Measurements from ENCODE around the gene ACVR1.

The ACVR1 gene

GRCh38 chr2:157839822-157840221 is 36.3 kb downstream of the ACVR1 start:
- no peak overlapping the region for H3K18ac ChIP-seq (ENCODE audit: low read length)

GRCh38 chr2:157839162-157839801 is 36.8 kb downstream of the ACVR1 start:
- Histone ChIP-seq H3K36me3 (ENCODE audit: control insufficient read depth in 1 of 2, insufficient read depth in 2 of 2, low read length in 2 of 2) (peaks cover 0 to 6% of the 10 kb centered on the region in 2 experiments), H3K4me2 (ENCODE audit: low read length) (peak overlapping the region; percentile 19), H2BK5ac (ENCODE audit: low read depth, low read length, poor library complexity) (no peak overlapping the region), H3K4me1 (ENCODE audit: control insufficient read depth in 1 of 2, insufficient read depth in 2 of 2, low read length in 2 of 2) (peaks cover 19 to 24% of the 10 kb centered on the region in 2 experiments), H3K18ac (ENCODE audit: low read length) (no peak overlapping the region), H2AK5ac (ENCODE audit: low read length) (no peak overlapping the region), H3K9ac (ENCODE audit: low read length) (no peak overlapping the region), H3K14ac (ENCODE audit: low read length) (no peak overlapping the region), H3K9me3 (ENCODE audit: insufficient read depth, low read depth, low read length) (no peaks in the 10 kb centered on the region), H3K27me3 (ENCODE audit: insufficient read depth, low read length) (no peaks in the 10 kb centered on the region), H3K4ac (ENCODE audit: low read depth, low read length) (no peak overlapping the region), H4K12ac (ENCODE audit: low read depth, low read length) (no peak overlapping the region), H2BK12ac (ENCODE audit: low read length) (no peak overlapping the region), H3K27ac (ENCODE audit: low read depth, low read length) (no peak overlapping the region), H4K8ac (ENCODE audit: low read depth, low read length) (no peak overlapping the region), H3K4me3 (ENCODE audit: low read depth, low read length) (no peak overlapping the region), H2AFZ (ENCODE audit: insufficient read depth, low read length, poor library complexity) (no peak overlapping the region), H4K91ac (ENCODE audit: low read depth, low read length) (no peak overlapping the region), H3K23ac (ENCODE audit: low read length) (no peak overlapping the region), H3K79me2 (ENCODE audit: control insufficient read depth, insufficient read depth, low read length, poor library complexity) (peaks cover 7% of the 10 kb centered on the region), H3K79me1 (ENCODE audit: low read length) (peaks cover 6% of the 10 kb centered on the region), H2BK120ac (ENCODE audit: insufficient read depth, low read length, poor library complexity) (no peak overlapping the region)
- WGBS (ENCODE audit: extremely low coverage, insufficient coverage, insufficient read length), result no CpG with 5 or more reads among the region's 5 CpGs
- no peak for DNase-seq

More at GRCh38 chr2:157839822-157840221, 36.3 kb downstream of the ACVR1 start:
- H4K12ac ChIP-seq (ENCODE audit: low read depth, low read length), result no peak overlapping the region
- H3K79me1 ChIP-seq (ENCODE audit: low read length), result peaks cover 6% of the 10 kb centered on the region
- H3K4me1 ChIP-seq (ENCODE audit: control insufficient read depth in 1 of 2, insufficient read depth in 2 of 2, low read length in 2 of 2), result peaks cover 19 to 24% of the 10 kb centered on the region in 2 experiments
- H2AFZ ChIP-seq (ENCODE audit: insufficient read depth, low read length, poor library complexity), result no peak overlapping the region
- no peak overlapping the region for H2BK12ac ChIP-seq (ENCODE audit: low read length)
- H3K27me3 ChIP-seq (ENCODE audit: insufficient read depth, low read length), result no peaks in the 10 kb centered on the region
- peaks cover 0 to 6% of the 10 kb centered on the region in 2 experiments for H3K36me3 ChIP-seq (ENCODE audit: control insufficient read depth in 1 of 2, insufficient read depth in 2 of 2, low read length in 2 of 2)
- no peak overlapping the region for H2AK5ac ChIP-seq (ENCODE audit: low read length)
- no peak overlapping the region for H3K9ac ChIP-seq (ENCODE audit: low read length)
- no peaks in the 10 kb centered on the region for H3K9me3 ChIP-seq (ENCODE audit: insufficient read depth, low read depth, low read length)
- no peak overlapping the region for H3K23ac ChIP-seq (ENCODE audit: low read length)
- H3K4me2 ChIP-seq (ENCODE audit: low read length), result peak overlapping the region; percentile 19
- no peak overlapping the region for H4K8ac ChIP-seq (ENCODE audit: low read depth, low read length)
- H3K79me2 ChIP-seq (ENCODE audit: control insufficient read depth, insufficient read depth, low read length, poor library complexity), result peaks cover 7% of the 10 kb centered on the region
- WGBS (ENCODE audit: extremely low coverage, insufficient coverage, insufficient read length), result no CpG with 5 or more reads among the region's 2 CpGs
- H2BK120ac ChIP-seq (ENCODE audit: insufficient read depth, low read length, poor library complexity), result no peak overlapping the region
- no peak overlapping the region for H3K14ac ChIP-seq (ENCODE audit: low read length)
- H3K4me3 ChIP-seq (ENCODE audit: low read depth, low read length), result no peak overlapping the region
- no peak overlapping the region for H3K4ac ChIP-seq (ENCODE audit: low read depth, low read length)
- no peak for DNase-seq
- H4K91ac ChIP-seq (ENCODE audit: low read depth, low read length), result no peak overlapping the region
- no peak overlapping the region for H3K27ac ChIP-seq (ENCODE audit: low read depth, low read length)
- no peak overlapping the region for H2BK5ac ChIP-seq (ENCODE audit: low read depth, low read length, poor library complexity)

GRCh38 chr2:157838442-157839161 is 37.5 kb downstream of the ACVR1 start:
- no peak overlapping the region for H2AFZ ChIP-seq (ENCODE audit: insufficient read depth, low read length, poor library complexity)
- no peak overlapping the region for H4K91ac ChIP-seq (ENCODE audit: low read depth, low read length)
- H3K4me3 ChIP-seq (ENCODE audit: low read depth, low read length), result no peak overlapping the region
- peak overlapping the region; percentile 36 for H3K4me2 ChIP-seq (ENCODE audit: low read length)
- peaks cover 4% of the 10 kb centered on the region for H3K79me1 ChIP-seq (ENCODE audit: low read length)
- no peaks in the 10 kb centered on the region for H3K27me3 ChIP-seq (ENCODE audit: insufficient read depth, low read length)
- no peak overlapping the region for H3K14ac ChIP-seq (ENCODE audit: low read length)
- no peak overlapping the region for H2BK5ac ChIP-seq (ENCODE audit: low read depth, low read length, poor library complexity)
- H3K23ac ChIP-seq (ENCODE audit: low read length), result no peak overlapping the region
- no peak overlapping the region for H4K8ac ChIP-seq (ENCODE audit: low read depth, low read length)
- H2BK12ac ChIP-seq (ENCODE audit: low read length), result no peak overlapping the region
- peaks cover 19 to 24% of the 10 kb centered on the region in 2 experiments for H3K4me1 ChIP-seq (ENCODE audit: control insufficient read depth in 1 of 2, insufficient read depth in 2 of 2, low read length in 2 of 2)
- WGBS (ENCODE audit: extremely low coverage, insufficient coverage, insufficient read length), result no CpG with 5 or more reads among the region's 4 CpGs
- H3K79me2 ChIP-seq (ENCODE audit: control insufficient read depth, insufficient read depth, low read length, poor library complexity), result peaks cover 3% of the 10 kb centered on the region
- H3K36me3 ChIP-seq (ENCODE audit: control insufficient read depth in 1 of 2, insufficient read depth in 2 of 2, low read length in 2 of 2), result peaks cover 0 to 3% of the 10 kb centered on the region in 2 experiments
- H3K27ac ChIP-seq (ENCODE audit: low read depth, low read length), result peak overlapping the region; percentile 80
- H2AK5ac ChIP-seq (ENCODE audit: low read length), result no peak overlapping the region
- DNase-seq, result peak in 1 of 2 donors; percentile 17
- no peak overlapping the region for H3K9ac ChIP-seq (ENCODE audit: low read length)
- no peak overlapping the region for H3K18ac ChIP-seq (ENCODE audit: low read length)
- no peak overlapping the region for H3K4ac ChIP-seq (ENCODE audit: low read depth, low read length)
- no peak overlapping the region for H2BK120ac ChIP-seq (ENCODE audit: insufficient read depth, low read length, poor library complexity)
- no peak overlapping the region for H4K12ac ChIP-seq (ENCODE audit: low read depth, low read length)
- H3K9me3 ChIP-seq (ENCODE audit: insufficient read depth, low read depth, low read length), result no peaks in the 10 kb centered on the region

- H2AK5ac ChIP-seq (ENCODE audit: low read length), result no peak overlapping the region
- DNase-seq, result no peak
- peaks cover 19 to 24% of the 10 kb centered on the region in 2 experiments for H3K4me1 ChIP-seq (ENCODE audit: control insufficient read depth in 1 of 2, insufficient read depth in 2 of 2, low read length in 2 of 2)
- H3K18ac ChIP-seq (ENCODE audit: low read length), result peak overlapping the region; percentile 12
- H3K9ac ChIP-seq (ENCODE audit: low read length), result no peak overlapping the region
- H4K91ac ChIP-seq (ENCODE audit: low read depth, low read length), result peak overlapping the region; percentile 32
- H3K9me3 ChIP-seq (ENCODE audit: insufficient read depth, low read depth, low read length), result no peaks in the 10 kb centered on the region
- no peak overlapping the region for H4K12ac ChIP-seq (ENCODE audit: low read depth, low read length)
- no peak overlapping the region for H3K14ac ChIP-seq (ENCODE audit: low read length)
- WGBS (ENCODE audit: extremely low coverage, insufficient coverage, insufficient read length), result no CpG with 5 or more reads among the region's 13 CpGs
- H3K4me3 ChIP-seq (ENCODE audit: low read depth, low read length), result no peak overlapping the region
- H3K27me3 ChIP-seq (ENCODE audit: insufficient read depth, low read length), result no peaks in the 10 kb centered on the region
- H3K79me2 ChIP-seq (ENCODE audit: control insufficient read depth, insufficient read depth, low read length, poor library complexity), result peaks cover 3% of the 10 kb centered on the region
- H2BK5ac ChIP-seq (ENCODE audit: low read depth, low read length, poor library complexity), result peak overlapping the region; percentile 4
- H3K4me2 ChIP-seq (ENCODE audit: low read length), result no peak overlapping the region
- no peak overlapping the region for H3K4ac ChIP-seq (ENCODE audit: low read depth, low read length)
- no peak overlapping the region for H3K23ac ChIP-seq (ENCODE audit: low read length)
- peaks cover 0 to 3% of the 10 kb centered on the region in 2 experiments for H3K36me3 ChIP-seq (ENCODE audit: control insufficient read depth in 1 of 2, insufficient read depth in 2 of 2, low read length in 2 of 2)
- H3K79me1 ChIP-seq (ENCODE audit: low read length), result peaks cover 4% of the 10 kb centered on the region
- peak overlapping the region; percentile 37 for H2BK12ac ChIP-seq (ENCODE audit: low read length)
- H2AFZ ChIP-seq (ENCODE audit: insufficient read depth, low read length, poor library complexity), result no peak overlapping the region
- H2BK120ac ChIP-seq (ENCODE audit: insufficient read depth, low read length, poor library complexity), result peak overlapping the region; percentile 41
- H3K27ac ChIP-seq (ENCODE audit: low read depth, low read length), result peak overlapping the region; percentile 42
- no peak overlapping the region for H4K8ac ChIP-seq (ENCODE audit: low read depth, low read length)
Observed at GRCh38 chr2:157837851-157838441, 38.2 kb downstream of the ACVR1 start.
